GM19452 (cell line): ENCODE measurements around the gene KIFAP3.
"Not testable (repeated sequence)": the region's sequence is repeated elsewhere in the genome, so short reads cannot be mapped to it uniquely, and the experiment has no call there.

Source experiments
- ATAC-seq: cut with Tn5 transposase; IDR thresholded peaks from one replicate; pipeline ENCODE4 v1.9.1; 2021; ENCODE audit not compliant: unreplicated experiment

KIFAP3 gene

GRCh38 chr1:170063109-170063826 lies 11.2 kb downstream of the KIFAP3 start:
- no peak for ATAC-seq

GRCh38 chr1:170061676-170062075 lies 12.8 kb downstream of the KIFAP3 start:
- ATAC-seq, result not testable (repeated sequence)

- ATAC-seq, result not testable (repeated sequence)
These were observed 14.4 kb downstream of the KIFAP3 start for GRCh38 chr1:170060015-170060520.

GRCh38 chr1:170049176-170049800 lies 25.2 kb downstream of the KIFAP3 start:
- ATAC-seq, result no peak

- no peak for ATAC-seq
These were observed 26.0 kb downstream of the KIFAP3 start for GRCh38 chr1:170048515-170048914.

- no peak for ATAC-seq
These were observed 30.3 kb downstream of the KIFAP3 start for GRCh38 chr1:170044187-170044586.

GRCh38 chr1:170041423-170042192 lies 32.9 kb downstream of the KIFAP3 start:
- no peak for ATAC-seq

- no peak for ATAC-seq
These were observed 41.8 kb downstream of the KIFAP3 start for GRCh38 chr1:170032531-170033280.

- ATAC-seq, result no peak
These were observed 44.3 kb downstream of the KIFAP3 start for GRCh38 chr1:170030212-170030611.

GRCh38 chr1:170027760-170028159 lies 46.7 kb downstream of the KIFAP3 start:
- ATAC-seq, result no peak

GRCh38 chr1:170020859-170021258 lies 53.6 kb downstream of the KIFAP3 start:
- no peak for ATAC-seq

- no peak for ATAC-seq
These were observed 57.0 kb downstream of the KIFAP3 start for GRCh38 chr1:170017478-170017877.

GRCh38 chr1:170012920-170013319 lies 61.6 kb downstream of the KIFAP3 start:
- ATAC-seq, result no peak

- no peak for ATAC-seq
These were observed 64.1 kb downstream of the KIFAP3 start for GRCh38 chr1:170010443-170010842.

- no peak for ATAC-seq
These were observed 64.9 kb downstream of the KIFAP3 start for GRCh38 chr1:170009551-170009950.

- not testable (repeated sequence) for ATAC-seq
These were observed 65.8 kb downstream of the KIFAP3 start for GRCh38 chr1:170008745-170009144.

- not testable (repeated sequence) for ATAC-seq
These were observed 71.1 kb downstream of the KIFAP3 start for GRCh38 chr1:170003270-170003835.

GRCh38 chr1:170001266-170001665 lies 73.2 kb downstream of the KIFAP3 start:
- no peak for ATAC-seq

GRCh38 chr1:169999761-170000160 lies 74.7 kb downstream of the KIFAP3 start:
- no peak for ATAC-seq

- no peak for ATAC-seq
These were observed 75.2 kb downstream of the KIFAP3 start for GRCh38 chr1:169999331-169999741.

GRCh38 chr1:169995993-169996392 lies 78.5 kb downstream of the KIFAP3 start:
- ATAC-seq, result no peak
